Stimulated activated CD4-positive, alpha-beta T cell treated with anti-CD3 and anti-CD28 coated beads, Interleukin-4, amount 100 ng/mL, for 4 hours (primary cell): ENCODE measurements around the gene LAMA3.
A peak's percentile ranks its signal among the peaks of the same experiment; 100 is the strongest.

ENCODE experiments used
- DNase-seq, 2 experiments: peaks; one replicate each; pipeline ENCODE4 v3.0.0-alpha.2; 2020

Gene LAMA3

DNA sequence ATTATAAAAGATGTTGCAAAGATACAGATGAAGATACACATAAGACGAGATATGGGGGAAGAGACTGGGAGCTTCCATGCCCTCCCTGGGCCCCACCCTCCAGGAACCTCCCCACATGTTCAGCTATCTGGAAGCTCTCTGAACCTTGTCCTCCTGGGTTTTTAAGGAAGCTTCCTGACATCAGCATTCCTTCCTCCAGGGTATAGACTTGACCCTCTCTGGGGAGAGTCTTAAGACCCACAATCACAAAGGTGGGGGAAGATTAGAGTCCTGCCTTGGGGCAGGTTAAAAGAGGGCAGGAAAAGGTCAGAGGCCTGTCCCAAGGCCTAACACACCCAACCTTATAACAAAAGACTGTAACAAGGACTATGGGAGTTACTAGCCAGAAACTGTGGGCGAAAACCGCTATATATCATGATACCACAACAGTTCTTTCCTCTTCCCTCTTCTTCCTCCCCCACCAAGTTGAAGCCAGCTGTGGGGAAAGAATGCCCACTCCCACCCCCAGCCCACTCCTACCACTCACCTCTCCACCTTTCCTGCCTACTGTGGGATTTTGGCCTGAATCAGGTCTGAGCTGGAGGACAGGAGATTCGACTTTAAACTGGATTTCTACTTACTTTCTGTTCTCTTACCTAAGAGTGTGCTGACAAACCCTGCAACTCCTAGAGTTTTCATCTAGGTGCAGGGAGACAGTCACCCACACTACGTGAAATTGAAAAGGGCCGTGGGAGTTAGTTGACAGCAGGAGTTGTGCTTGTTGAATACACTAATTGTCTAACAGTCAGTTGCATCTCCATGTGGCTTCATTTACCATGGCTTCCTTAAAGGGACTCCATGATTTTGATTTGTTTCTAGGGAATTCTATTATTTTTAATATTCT, 105.0 kb downstream of the LAMA3 start:
- DNase-seq = no peak

DNA sequence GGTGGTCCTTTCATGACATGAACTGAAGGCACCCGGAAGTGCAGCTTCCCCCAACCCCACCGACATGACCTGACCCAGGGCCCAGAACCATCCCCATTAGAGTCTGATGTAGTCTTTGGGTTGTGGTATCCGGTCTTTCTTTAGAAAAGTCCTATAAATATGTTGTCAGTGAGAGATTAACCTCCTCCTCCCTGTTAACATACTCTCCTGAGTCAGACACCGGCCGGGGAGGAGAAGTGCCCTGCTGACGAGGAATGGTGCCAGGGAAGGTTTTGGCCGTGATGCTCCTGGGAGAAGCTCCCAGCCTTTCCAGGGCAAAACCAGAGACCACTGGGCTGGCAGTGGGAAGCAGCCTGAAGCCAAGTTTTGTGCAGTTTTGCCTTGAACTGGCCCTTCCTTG, 109.0 kb downstream of the LAMA3 start:
- no peak for DNase-seq

DNA sequence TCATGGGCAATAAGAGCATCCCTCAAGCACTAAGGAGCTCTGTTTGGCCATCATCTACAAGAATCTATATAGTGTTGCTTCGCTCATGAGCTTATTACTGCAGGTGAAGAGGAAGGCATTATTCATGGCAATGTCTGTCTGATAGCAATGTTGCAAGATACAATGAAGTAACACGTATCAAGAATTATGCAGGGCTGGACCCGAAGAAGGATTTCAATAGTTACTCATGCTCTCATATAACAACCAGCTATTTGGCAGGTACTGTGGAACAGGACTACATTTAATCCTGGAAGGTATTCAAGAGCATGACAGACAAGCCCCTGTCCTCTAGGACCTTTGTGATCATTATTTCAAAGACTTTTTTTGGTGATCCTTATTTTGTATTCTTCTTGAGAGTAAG, 109.6 kb downstream of the LAMA3 start:
- no peak for DNase-seq

DNA sequence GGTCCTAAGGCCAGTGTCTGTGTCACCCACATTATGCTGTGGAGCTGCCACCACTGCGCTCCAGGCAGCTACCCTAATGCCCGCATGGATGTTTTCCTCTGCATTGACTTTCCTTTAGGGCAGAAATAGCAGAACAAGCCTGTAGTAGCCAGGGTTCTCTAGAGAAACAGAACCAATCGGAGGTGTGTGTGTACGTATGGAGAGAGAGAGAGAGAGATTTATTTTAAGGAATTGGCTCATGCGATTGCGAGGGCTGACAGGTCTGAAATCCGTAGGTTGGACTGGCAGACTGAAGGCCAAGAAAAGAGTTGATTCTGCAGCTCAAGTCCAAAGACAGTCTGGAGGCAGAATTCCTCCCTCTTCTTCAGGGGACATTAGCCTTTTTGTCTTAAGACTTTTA, 110.3 kb downstream of the LAMA3 start:
- DNase-seq = no peak

DNA sequence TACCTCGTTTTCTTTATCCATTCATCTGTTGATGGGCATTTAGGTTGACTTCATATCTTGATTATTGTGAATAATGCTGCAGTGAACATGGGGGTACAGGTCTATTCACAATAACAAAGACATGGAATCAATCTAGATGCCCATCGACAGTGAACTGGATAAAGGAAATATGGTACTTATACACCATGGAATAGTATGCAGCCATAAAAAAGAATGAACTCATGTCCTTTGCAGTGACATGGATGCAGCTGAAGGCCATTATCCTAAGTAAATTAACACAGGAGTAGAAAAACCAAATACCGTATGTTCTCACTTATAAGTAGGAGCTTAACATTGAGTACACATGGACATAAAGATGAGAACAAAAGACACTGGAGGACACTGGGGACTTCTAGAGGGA, 111.6 kb downstream of the LAMA3 start:
- DNase-seq = no peak

DNA sequence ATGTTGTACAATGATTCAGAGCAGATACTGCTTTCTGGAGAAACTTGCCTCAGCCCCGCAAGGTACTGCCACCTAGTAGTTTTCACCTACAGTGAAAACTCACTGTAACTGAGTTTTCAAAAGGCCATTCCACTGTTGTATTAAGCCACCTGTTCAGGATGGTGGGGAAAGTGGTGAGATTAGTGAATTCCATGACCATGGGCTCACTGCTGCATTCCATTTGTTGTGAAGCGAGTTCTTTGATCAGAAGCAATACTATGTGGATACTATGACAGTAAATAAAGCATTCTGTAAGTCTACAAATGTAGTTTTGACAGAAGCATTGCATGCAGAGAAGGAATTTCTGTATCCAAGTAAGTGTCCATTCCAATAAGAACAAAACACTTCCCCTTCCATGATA, 113.6 kb downstream of the LAMA3 start:
- no peak for DNase-seq

DNA sequence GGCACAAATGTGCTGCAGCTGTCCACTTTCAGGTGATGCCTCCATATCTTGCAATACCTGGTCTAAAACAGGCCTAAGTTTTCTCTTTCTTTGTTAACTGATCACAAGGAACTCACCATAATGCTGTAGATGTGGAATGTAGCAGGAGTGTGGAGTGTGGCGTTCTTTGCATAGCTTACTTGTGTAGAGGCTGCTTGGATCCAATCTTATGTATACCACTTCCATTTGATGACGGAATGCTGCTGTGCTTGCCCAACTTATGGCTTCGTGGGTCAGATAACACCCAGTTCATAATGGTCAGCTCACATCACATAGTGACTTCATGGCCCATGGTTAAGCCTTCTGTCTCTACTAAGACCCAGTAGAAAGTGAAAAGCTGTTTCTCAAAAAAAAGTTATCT, 114.5 kb downstream of the LAMA3 start:
- DNase-seq = no peak

DNA sequence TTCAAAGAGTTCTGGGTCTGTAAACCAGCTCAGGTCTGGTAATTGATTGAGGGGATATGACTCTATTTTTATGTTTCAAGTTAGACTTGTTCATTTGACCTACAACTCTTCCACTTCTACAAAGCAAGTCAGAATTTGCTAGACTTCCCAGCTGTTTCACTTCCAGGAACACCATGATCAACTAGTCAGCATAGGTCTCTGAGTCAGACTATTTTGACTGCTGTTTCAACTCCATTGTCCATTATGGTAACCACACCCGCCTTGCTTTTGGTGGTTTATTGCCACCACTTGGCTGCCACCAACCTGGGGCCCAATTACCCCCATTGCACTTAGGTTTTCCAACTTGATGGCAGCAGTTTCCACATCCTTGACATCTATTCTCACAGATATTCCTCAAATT, 116.6 kb downstream of the LAMA3 start:
- DNase-seq = no peak

DNA sequence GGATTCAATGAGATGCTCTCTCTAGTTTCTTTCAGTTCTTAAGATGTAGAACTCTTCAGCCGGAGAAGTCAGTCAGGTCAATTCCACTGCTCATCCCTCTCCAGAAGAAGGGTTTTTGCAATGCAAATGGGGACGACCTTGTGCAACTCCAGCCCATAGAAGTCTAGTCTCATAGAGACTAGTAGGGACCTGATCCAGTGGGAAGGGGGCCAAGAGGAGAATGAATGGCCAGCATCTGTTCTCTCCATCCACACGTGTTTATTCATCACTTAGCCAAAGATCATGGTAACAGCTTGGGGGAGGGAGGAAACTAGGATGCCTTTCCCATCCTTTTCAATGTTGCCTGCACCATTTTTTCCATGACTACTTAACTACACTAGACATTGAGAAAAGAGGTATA, 120.2 kb downstream of the LAMA3 start:
- no peak for DNase-seq

DNA sequence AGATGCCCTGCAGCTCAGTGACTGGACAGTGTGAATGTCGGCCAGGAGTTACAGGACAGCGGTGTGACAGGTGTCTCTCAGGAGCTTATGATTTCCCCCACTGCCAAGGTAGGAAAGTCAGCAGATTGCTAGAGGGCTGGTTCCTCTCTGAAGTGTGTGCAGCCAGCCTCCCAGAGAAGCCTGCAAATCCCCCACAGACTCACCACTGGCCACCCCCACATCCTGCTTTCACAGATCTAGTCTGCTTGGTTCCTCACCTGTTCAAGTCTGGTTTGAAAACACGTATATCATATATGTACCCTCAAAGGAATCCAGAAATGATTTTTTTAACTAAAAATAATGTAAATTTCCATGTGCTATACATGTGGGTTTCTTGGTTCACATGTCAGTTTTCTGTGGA, 121.1 kb downstream of the LAMA3 start:
- DNase-seq = peak in 1 of 2 experiments; percentile 13

DNA sequence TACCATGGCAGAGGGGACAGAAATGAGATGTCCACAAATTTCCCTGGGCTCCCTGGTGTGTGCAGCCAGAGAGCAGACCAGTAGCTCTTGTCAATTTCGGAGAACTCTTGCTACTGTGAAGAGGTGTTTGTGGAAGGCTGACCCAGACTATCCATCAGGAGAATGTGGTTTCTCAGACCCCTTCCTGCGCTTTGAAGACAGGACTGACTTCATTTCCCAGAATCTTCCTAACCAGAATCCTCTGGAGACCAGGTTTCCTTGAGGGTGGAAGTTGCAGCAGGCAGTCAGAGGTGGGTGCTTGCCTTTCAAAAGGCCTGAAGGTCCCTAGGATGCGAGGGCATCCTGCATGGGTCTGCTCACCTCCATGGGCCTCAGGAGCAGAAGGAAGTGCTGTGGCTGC, 121.9 kb downstream of the LAMA3 start:
- no peak for DNase-seq

DNA sequence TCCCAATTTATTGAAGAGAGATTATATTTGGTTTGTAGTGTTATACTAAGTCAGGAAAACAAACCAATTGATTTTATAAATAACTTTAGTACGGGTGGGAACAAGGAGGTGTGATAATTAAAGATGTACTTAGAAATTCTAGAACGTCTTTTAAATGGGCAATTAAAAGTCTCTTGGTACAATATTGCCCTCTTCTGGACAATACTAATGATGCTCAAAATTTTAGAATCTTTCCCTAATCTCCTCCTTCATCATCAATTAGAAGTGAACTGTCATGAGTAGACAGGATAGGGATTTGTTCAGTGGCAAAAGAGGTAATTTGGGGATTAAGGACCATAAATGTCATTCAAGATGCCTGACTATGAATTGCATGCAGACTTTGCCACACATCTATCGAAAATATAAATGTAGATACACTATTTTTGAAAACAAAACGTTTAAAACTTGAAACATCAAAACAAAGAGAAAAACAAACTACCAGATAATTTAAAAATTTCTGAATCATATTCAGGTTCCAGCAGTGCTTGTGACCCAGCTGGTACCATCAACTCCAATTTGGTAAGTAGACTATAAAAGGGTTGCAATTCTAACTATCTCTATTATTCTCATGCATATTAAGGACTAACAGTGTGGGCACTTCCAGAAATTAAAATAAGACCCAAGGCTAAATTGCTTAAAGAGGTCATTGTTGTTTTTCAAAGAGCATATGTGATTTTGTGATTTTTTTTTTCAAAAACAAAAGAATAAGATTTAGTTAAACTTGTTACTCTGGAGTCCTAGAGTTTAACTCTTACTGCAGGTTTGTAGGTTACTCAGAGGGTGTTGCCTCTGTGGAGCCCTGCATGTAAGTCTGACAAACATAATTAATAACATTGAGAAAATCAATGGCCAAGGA, 123.5 kb downstream of the LAMA3 start:
- DNase-seq = no peak

DNA sequence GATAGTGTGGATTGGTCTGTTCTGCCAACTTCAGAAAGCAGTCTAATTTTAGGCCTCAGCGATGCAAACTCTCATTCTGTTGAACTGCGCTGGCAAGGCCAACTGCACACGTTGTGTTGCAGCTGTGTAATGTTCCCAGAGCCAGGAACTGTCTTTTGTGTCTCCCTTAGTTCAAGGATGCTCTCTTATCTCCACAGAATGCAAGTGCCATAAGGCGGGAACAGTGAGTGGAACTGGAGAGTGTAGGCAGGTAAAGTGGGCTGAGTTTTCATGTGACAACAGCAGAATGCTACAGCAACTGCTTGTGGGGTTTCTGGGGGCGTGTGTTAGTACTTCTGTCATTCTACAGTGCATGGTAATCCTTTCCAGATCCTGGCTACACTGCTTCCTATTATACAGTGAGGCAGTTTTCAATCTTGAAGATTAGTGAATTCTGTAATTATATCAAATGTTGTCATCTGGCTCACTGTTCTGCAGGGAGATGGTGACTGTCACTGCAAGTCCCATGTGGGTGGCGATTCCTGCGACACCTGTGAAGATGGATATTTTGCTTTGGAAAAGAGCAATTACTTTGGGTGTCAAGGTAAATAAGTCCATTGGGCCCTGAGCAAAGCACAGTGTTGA, 125.8 kb downstream of the LAMA3 start:
- DNase-seq = no peak

DNA sequence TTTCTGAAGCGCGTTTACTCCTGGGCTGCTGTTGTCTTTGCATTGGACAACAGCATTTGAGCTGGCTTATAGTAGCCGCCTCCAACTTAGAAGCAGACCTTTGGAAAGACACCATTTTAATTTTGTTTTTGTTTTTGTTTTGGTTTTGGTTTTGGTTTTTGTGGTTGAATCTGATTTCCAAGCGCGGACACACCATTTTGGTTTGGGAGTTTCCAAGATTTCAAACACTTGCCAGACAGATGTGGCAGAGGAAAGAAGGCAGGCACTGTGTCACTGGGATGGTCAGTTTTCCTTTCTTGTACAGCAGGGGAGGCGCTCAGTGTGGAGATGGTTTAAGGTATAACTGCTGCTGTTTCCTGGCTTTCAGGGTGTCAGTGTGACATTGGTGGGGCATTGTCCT, 126.8 kb downstream of the LAMA3 start:
- DNase-seq = no peak

DNA sequence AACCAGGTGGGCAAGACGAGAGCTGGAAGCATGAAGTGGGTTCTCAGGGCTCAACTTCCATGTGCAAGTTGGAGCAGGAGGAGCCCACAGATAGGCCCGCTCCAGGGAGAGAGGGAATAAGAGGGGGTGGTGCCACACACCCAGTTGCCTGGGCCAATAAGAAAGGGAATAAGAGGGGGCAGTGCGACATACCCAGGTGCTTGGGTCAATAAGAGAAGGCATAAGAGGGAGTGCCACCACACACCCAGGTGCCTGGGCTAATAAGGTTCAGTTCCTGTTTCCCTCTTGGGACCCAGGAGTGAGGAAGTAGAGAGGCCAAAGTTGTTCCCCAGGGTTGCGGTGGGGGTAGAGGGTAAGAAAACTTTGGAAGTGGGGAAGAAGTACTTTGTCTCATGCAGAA, 127.5 kb downstream of the LAMA3 start:
- no peak for DNase-seq

DNA sequence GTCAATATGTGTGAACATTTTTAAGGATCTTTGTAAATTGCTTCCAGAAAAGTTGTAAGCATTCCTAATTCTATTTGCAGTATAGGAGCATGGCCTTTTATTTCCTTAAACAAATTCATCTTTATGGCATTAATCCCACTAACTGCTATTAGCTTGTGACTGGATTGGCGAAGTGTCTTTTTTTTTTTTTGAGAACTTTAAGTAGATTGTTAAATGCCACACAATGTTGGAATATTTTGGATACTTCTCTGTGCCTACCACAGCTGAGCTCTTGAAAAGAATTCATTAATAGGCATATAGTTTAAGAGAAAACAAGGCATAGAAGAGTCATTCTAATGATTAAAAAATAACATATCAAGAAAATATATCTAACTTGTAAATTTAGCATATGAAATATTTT, 129.7 kb downstream of the LAMA3 start:
- no peak for DNase-seq

DNA sequence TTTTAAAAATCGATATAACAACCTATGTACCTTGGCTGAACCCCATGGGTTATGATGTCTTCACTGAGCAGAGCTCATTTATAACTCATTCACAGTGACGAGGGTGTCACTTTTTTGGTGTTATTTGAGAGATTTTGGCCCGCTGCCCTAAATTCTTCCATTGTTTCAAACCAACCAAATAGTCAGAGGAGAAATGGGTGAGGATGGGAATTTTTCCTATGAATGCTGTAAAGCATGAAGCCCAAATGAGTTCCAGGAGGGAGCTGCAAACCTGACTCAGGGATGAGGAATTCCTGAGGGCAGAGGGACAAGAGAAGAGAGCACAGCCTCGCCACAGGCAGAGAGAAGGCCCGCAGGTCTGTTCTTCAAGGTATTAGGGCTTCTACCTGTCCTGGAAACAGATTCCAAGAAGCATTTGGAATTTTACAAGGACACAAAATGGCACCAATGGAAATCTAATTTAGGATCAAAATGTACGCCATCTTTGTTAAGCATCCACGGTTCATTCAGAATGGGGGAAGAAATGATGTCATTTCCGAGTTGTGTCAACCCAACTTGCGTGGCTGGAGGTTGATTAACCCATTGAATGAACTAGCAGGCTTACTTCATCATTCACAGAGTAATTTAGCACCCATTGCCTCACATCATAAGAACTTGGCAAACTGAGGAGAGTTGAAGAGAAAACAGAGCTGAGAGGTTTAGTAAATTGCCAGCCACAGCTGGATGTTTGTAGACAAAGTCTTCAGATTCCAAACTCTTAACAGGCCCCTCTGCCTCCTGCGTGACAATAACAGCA, 133.5 kb downstream of the LAMA3 start:
- DNase-seq = no peak

DNA sequence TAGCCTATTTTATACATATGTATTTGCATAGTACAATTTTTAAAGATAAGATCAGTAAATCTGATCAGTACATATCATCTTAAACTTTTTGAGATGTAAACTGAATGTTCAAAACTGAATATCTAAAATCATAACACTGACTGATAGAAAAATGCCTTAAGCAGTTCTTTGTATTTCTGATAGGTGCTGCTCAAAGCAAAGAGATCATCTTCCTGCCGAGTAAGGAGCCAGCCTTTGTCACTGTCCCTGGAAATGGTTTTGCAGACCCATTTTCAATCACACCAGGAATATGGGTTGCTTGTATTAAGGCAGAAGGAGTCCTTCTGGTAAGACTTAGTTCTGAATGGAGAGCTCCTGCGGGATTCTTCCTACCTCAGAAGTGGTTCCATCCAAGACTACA, 135.0 kb downstream of the LAMA3 start:
- no peak for DNase-seq

DNA sequence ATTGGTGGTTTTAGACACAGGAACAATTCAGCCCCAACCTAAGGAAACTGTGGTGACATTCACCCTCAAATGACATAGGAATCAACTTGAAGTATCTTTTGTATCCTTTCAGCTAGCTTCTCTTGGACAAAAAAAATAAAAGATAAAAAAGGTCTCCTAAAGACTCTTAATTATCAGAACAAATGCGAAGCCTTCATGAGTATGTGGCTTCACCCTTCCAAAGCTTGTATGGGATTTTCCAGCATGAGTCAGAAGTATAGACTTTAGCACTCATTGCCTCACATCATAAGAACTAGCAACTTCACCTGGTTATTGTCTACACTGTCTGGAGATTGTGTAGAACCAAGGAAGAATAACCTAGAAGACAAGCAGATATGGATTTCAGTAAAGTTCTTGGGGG, 135.4 kb downstream of the LAMA3 start:
- no peak for DNase-seq

DNA sequence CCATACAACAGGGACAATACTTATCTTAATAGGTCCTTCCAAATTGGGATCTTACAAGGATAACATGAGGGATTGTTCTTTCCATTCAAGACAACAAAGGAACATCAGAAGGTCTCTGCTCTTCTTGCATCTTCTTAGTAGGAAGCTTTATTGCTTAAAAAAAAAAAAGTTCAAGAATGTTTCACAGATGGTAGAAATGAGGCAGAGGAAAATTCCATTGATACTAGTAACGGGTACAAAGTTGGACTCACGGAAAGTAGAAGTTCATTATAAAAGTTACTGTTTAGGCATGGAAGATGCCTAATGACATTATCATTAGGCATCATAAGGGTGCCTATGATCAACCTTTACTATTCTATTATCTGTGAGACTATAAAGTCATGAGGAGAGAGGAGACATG, 136.2 kb downstream of the LAMA3 start:
- no peak for DNase-seq

DNA sequence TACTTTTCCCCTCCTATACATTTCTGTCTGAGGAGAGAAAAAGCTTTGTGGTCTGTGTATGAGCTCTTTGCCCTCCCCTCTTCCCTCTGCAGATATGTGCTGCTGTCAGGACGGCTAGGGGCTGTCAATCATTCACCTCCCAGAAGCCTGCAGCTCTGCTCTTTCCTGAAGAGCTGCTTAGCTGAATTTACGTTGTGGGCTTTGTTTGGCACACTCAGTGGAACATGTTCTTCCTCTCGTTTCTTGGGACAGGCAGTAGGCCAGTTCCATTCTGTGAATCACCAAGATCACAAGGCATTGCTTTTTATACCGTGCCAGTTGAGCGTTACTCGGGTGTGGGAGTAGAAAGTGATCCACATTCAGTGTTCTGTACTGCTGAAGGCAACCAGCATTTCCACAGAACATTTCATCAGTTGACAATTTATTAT, 136.7 kb downstream of the LAMA3 start:
- peak in 1 of 2 experiments; percentile 6 for DNase-seq

DNA sequence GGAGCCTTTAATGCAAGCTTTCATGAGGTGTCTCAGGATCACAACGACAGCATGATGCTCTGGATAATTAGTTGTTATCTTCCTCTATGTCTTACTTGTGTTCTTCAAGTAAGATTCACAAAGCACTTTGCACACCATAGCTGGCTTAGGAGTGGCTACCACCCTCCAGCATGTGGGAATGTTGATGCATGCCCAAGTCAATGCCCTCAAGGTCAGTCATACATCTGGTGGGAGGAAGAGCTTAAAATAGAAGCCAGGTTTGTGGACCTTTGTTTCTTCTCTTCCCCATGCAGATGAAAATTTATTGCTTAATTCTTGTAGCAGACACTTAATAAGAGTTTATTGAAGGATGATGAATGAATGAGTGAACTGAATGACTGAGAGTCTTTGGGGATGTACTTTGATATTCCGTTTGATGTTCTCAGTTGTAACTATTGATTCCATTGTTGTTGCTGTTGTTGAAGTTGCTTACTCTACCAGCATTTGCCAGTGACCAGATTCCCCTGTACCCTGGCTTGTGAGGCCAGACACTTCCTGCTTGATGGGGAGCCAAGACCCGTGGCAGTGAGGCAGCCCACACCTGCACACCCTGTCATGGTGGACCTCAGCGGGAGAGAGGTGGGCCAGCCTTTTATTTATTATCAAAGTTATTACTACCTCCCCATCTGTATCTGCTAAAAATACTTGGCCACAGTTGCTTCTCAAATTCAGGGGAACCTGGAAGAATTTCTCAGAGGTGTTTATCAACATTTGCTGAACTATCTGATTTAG, 137.8 kb downstream of the LAMA3 start:
- DNase-seq = no peak
